K562 (cell line): ENCODE results near the gene CTDNEP1.

ENCODE experiments used
- ATF7 ChIP-seq: fragments of 450-650 bp; IDR thresholded peaks from 2 replicates; pipeline ENCODE4 v1.7.1; 2014; ENCODE audit warnings: mild to moderate bottlenecking, moderate library complexity
- ELF1 ChIP-seq: fragments of 200-800 bp; sonication (Bioruptor generic); IDR thresholded peaks from 2 replicates; pipeline ENCODE4 v1.6.1; 2016; ENCODE audit warnings: missing genetic modification characterization, missing compliant biosample characterization
- NRF1 ChIP-seq, 2 experiments: fragments of 450-650 bp; IDR thresholded peaks in 1 of 2; conservative IDR thresholded peaks in 1 of 2; 2 replicates each; pipeline ENCODE4 v1.6.1; 2014; ENCODE audit warnings: mild to moderate bottlenecking in 2 of 2
- RAD21 ChIP-seq, 2 experiments: fragments of 250-450 bp in 1 of 2; fragments of 450-650 bp in 1 of 2; sonication (Bioruptor Pico) in 1 of 2; formaldehyde crosslinking in 1 of 2; IDR thresholded peaks in 1 of 2; conservative IDR thresholded peaks in 1 of 2; 2 replicates each; pipeline versions ENCODE4 v1.4.0 to v1.8.0; 2020 to 2022; ENCODE audit warnings: mild to moderate bottlenecking in 2 of 2, moderate library complexity in 1 of 2
- SMAD4 ChIP-seq: fragments of 250-450 bp; sonication (Bioruptor Pico); conservative IDR thresholded peaks from 2 replicates; pipeline ENCODE4 v1.8.0; 2021; ENCODE audit warnings: inconsistent platforms, mild to moderate bottlenecking, moderate library complexity
- SPI1 ChIP-seq: IDR thresholded peaks from 2 replicates; pipeline ENCODE4 v1.6.1; 2011; ENCODE audit warnings: low read depth, low read length, control low read depth, borderline replicate concordance
- ZBTB1 ChIP-seq: sonication (generic); formaldehyde crosslinking; IDR thresholded peaks from 2 replicates; pipeline ENCODE4 v1.8.1; 2023; ENCODE audit warnings: missing genetic modification reagents, low read depth, mild to moderate bottlenecking, borderline replicate concordance
- ZNF175 ChIP-seq: fragments of 200-800 bp; sonication (Bioruptor generic); IDR thresholded peaks from 2 replicates; pipeline ENCODE4 v1.6.1; 2016; ENCODE audit warnings: low read depth, mild to moderate bottlenecking, missing genetic modification characterization, missing compliant biosample characterization
- ZNF253 ChIP-seq: fragments of 250-450 bp; sonication (Bioruptor Pico); conservative IDR thresholded peaks from 2 replicates; pipeline ENCODE4 v1.6.1; 2021; ENCODE audit warnings: mild to moderate bottlenecking
- ZNF280A ChIP-seq: fragments of 450-650 bp; IDR thresholded peaks from 2 replicates; pipeline ENCODE4 v1.6.1; 2018; ENCODE audit warnings: mild to moderate bottlenecking, low read depth; ENCODE audit not compliant: partially characterized antibody
- ZNF830 ChIP-seq: fragments of 250-450 bp; sonication (Bioruptor Pico); IDR thresholded peaks from 2 replicates; pipeline ENCODE4 v1.5.0; 2021; ENCODE audit warnings: mild to moderate bottlenecking

- TF ChIP-seq ZNF280A: no peak
- TF ChIP-seq ZNF253 (CRISPR knock-in tag): no peak
- no peak for TF ChIP-seq ZBTB1 (CRISPR knock-in tag)
- peak in 1 of 2 experiments; percentile 35; a peak in 1 of 4 replicates for TF ChIP-seq RAD21 (CRISPR knock-in tag; conservative IDR thresholded peaks at IDR 0.05 in 1 of 2, IDR thresholded peaks at IDR 0.05 in 1 of 2)
- peak; percentile 28 to 31 for TF ChIP-seq NRF1 (conservative IDR thresholded peaks at IDR 0.05 in 1 of 2, IDR thresholded peaks at IDR 0.05 in 1 of 2)
- no peak for TF ChIP-seq ZNF830
- no peak for TF ChIP-seq ZNF175 (CRISPR knock-in tag)
- 0 out of 2 replicates have a peak, but pooled peaks have one; percentile 18 for TF ChIP-seq SPI1
- TF ChIP-seq ATF7: no peak; the same call in 1 of the 2 replicates
- no peak for TF ChIP-seq ELF1 (tag)
- TF ChIP-seq SMAD4 (CRISPR knock-in tag): no peak
These were observed 37.0 kb downstream of the CTDNEP1 start for GRCh38 chr17:7214300-7215135.
